AG10803 (cell line): ENCODE results near the gene GNAT3.

Experiments used
- DNase-seq: peaks from one replicate; pipeline ENCODE4 v3.0.0; 2010; ENCODE audit warnings: low read depth
- H3K4me3 ChIP-seq: 2 replicates; pipeline ENCODE4 v1.5.1; 2011; ENCODE audit warnings: mild to moderate bottlenecking, low read length, control low read depth
- TF ChIP-seq, protein P1 (sequence below): conservative IDR thresholded peaks from 2 replicates; pipeline ENCODE4 v1.5.1; 2011; ENCODE audit warnings: mild to moderate bottlenecking, low read length, control low read depth, inconsistent platforms

The GNAT3 gene

DNA sequence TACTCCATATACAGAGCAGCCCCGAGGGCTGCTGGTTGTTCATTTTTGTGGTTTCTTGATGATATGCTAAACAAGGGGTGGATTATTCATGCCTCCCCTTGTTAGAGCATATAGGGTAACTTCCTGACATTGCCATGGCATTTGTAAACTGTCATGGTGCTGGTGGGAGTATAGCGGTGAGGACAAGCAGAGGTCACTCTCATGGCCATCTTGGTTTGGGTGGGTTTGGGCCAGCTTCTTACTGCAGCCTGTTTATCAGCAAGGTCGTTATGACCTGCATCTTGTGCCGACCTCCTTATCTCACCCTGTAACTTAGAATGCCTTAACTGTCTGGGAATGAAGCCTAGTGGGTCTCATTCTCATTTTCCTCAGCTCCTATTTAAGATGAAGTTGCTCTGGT lies 31.3 kb downstream of the GNAT3 start:
- H3K4me3 ChIP-seq = no peak overlapping the region
- TF ChIP-seq, protein P1, sequence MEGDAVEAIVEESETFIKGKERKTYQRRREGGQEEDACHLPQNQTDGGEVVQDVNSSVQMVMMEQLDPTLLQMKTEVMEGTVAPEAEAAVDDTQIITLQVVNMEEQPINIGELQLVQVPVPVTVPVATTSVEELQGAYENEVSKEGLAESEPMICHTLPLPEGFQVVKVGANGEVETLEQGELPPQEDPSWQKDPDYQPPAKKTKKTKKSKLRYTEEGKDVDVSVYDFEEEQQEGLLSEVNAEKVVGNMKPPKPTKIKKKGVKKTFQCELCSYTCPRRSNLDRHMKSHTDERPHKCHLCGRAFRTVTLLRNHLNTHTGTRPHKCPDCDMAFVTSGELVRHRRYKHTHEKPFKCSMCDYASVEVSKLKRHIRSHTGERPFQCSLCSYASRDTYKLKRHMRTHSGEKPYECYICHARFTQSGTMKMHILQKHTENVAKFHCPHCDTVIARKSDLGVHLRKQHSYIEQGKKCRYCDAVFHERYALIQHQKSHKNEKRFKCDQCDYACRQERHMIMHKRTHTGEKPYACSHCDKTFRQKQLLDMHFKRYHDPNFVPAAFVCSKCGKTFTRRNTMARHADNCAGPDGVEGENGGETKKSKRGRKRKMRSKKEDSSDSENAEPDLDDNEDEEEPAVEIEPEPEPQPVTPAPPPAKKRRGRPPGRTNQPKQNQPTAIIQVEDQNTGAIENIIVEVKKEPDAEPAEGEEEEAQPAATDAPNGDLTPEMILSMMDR = no peak
- no peak for DNase-seq

- DNase-seq = peak; percentile 45
- TF ChIP-seq, protein P1 = no peak
Observed at GRCh38 chr7:80478683-80479082, 33.2 kb downstream of the GNAT3 start.

GRCh38 chr7:80476035-80476434 lies 35.8 kb downstream of the GNAT3 start:
- no peak overlapping the region for H3K4me3 ChIP-seq
- no peak for DNase-seq
- TF ChIP-seq, protein P1 = no peak

More at GRCh38 chr7:80478683-80479082, 33.2 kb downstream of the GNAT3 start:
- no peak overlapping the region for H3K4me3 ChIP-seq

- no peak overlapping the region for H3K4me3 ChIP-seq
- DNase-seq = no peak
- TF ChIP-seq, protein P1 = no peak
Observed at GRCh38 chr7:80475383-80475782, 36.5 kb downstream of the GNAT3 start.

DNA sequence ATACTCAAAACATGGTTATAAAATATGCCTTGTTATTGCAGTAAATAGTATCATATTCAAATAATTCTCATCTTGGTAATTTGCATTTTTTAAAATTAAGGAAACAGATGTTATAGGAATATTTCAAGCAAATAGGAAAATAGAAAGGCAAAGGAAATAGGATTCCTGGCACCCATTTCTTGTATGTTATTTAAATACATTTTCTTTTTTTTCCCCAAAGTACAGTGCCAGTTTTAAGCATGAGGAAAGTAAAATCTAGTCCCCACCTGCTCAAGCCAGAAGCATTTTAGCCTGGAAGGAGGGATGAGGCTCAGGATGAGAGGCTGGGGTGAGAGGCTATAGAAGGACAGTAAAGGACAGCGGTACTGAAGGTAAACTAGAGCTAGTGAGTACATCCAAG lies 38.1 kb downstream of the GNAT3 start:
- TF ChIP-seq, protein P1 = no peak
- no peak for DNase-seq
- H3K4me3 ChIP-seq = no peak overlapping the region

DNA sequence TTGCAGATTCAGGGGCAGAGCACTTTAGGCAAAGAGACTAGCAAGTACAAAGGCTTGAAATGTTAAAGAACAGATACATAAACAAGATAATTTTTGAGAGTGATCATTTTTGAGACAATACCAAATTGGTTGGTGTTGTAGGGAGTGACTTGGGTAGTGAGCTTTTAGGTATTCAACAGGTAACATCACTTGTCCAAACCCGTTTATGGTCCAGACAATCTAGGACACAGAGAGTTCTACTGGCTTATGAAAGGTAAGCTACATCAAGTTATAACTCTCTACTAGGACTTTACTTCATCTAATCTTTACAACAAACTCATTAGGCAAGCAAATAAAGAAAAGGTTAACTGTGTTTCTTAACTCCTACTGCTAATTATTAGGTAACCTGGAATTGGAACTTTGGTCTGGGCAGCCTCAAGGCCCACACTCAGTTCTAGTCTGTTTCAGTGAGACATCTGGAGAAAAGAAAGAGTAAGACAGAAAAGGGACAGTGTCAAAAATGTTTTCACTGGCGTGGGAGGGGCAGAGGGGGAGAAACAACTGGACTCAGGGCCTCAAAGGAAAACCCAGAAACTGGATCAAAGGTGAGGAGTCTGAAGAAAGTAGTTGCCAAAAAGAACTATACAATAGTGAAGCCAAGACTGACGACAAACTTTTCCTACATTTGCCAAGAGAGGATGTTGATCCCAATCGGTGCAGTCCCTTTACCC lies 39.2 kb downstream of the GNAT3 start:
- TF ChIP-seq, protein P1 = no peak
- H3K4me3 ChIP-seq = no peak overlapping the region
- DNase-seq = no peak

DNA sequence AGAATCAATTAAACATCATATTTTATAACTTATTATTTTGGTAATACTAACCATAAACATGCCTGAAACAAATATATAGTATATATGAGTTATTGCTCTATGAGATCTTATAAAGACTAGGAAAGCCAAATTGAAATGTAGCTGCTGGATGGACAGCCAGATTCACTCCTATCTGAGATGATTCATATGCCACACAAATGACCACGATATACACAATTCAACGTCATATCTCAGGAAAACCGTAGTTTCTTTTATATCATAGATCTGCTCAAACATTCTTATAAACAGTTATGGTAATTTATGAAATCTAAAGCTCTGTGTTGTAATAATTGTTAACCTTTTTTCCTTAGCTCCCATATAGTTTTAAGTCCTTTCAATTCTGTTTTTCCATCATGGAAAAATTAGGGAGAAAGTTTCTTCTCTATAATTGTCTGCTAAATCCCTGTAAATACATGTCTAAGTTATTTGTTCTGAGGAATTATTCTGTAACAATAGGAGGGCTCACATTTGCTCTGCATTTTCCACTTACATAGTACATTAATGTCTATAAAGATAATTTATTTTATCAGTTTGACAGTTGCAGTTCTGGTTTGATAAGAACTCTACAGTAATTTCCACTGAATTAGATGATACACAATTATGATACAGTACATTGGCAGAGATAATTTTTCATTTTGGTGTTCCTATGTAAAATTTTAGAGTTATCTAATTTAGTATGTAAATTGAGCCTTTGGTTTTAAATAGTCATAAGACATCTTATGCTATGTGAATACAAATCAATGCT lies 42.7 kb downstream of the GNAT3 start:
- no peak overlapping the region for H3K4me3 ChIP-seq
- TF ChIP-seq, protein P1 = no peak
- no peak for DNase-seq
